K562 (cell line): ENCODE measurements around the gene ENPP6. TPM values are rescaled to one million over a fixed set of nuclear protein-coding genes. Genes with fewer than 3 reads are reported as not detected.

Source experiments
- CBX5 ChIP-seq: IDR thresholded peaks from 2 replicates; pipeline ENCODE4 v1.6.1; 2014; ENCODE audit warnings: low read depth, borderline replicate concordance
- E2F3 ChIP-seq: fragments of 250-450 bp; sonication (Bioruptor Pico); IDR thresholded peaks from 2 replicates; pipeline ENCODE4 v1.4.0; 2020; ENCODE audit warnings: mild to moderate bottlenecking
- EHMT2 ChIP-seq: fragments of 450-650 bp; IDR thresholded peaks from 2 replicates; pipeline ENCODE4 v1.6.1; 2018; ENCODE audit warnings: antibody characterized with exemption
- ETV1 ChIP-seq: fragments of 450-650 bp; conservative IDR thresholded peaks from 2 replicates; pipeline ENCODE4 v1.6.1; 2016; ENCODE audit warnings: missing genetic modification characterization, control low read depth, low read depth, missing compliant biosample characterization
- GATA2 ChIP-seq: sonication (generic); formaldehyde crosslinking; IDR thresholded peaks from 2 replicates; pipeline ENCODE4 v1.4.0; 2020; ENCODE audit warnings: mild to moderate bottlenecking, missing genetic modification reagents
- KAT7 ChIP-seq: sonication (generic); formaldehyde crosslinking; IDR thresholded peaks from 2 replicates; pipeline ENCODE4 v1.8.0; 2022; ENCODE audit warnings: missing genetic modification reagents, mild to moderate bottlenecking, borderline replicate concordance
- KHSRP ChIP-seq: fragments of 450-650 bp; IDR thresholded peaks from 2 replicates; pipeline ENCODE4 v1.6.1; 2017
- KLF10 ChIP-seq: fragments of 250-450 bp; sonication (Bioruptor Pico); IDR thresholded peaks from 2 replicates; pipeline ENCODE4 v1.6.1; 2021; ENCODE audit warnings: matching md5 sums
- NR4A1 ChIP-seq, 2 experiments: fragments of 250-450 bp in 1 of 2; fragments of 450-650 bp in 1 of 2; sonication (Bioruptor Pico) in 1 of 2; IDR thresholded peaks; 2 replicates each; pipeline versions ENCODE4 v1.4.0 to v1.6.1; 2016 to 2020; ENCODE audit warnings: mild to moderate bottlenecking in 2 of 2, missing compliant biosample characterization in 1 of 2, missing genetic modification characterization in 1 of 2, moderate library complexity in 1 of 2
- POLR2AphosphoS5 ChIP-seq: IDR thresholded peaks from 2 replicates; pipeline ENCODE4 v1.6.1; 2011; ENCODE audit warnings: mild to moderate bottlenecking, low read depth, low read length, moderate library complexity; ENCODE audit not compliant: control insufficient read depth, insufficient read depth
- POU5F1 ChIP-seq: fragments of 150-350 bp; IDR thresholded peaks from 2 replicates; pipeline ENCODE4 v1.6.1; 2014; ENCODE audit warnings: borderline replicate concordance, low read length, low read depth, mild to moderate bottlenecking; ENCODE audit not compliant: partially characterized antibody
- RBFOX2 ChIP-seq: fragments of 200-400 bp; formaldehyde crosslinking; IDR thresholded peaks from 2 replicates; pipeline ENCODE4 v1.6.1; 2017; ENCODE audit warnings: low read depth, mild to moderate bottlenecking, low read length, moderate library complexity
- SAP30 ChIP-seq: fragments of 200-600 bp; sonication (generic); IDR thresholded peaks from 2 replicates; pipeline ENCODE4 v1.6.1; 2012; ENCODE audit warnings: borderline replicate concordance, low read depth, mild to moderate bottlenecking, moderate library complexity, low read length, control low read depth, inconsistent platforms; ENCODE audit not compliant: insufficient read depth, poor library complexity, severe bottlenecking
- TBL1XR1 ChIP-seq, 2 experiments: IDR thresholded peaks; 2 replicates each; pipeline ENCODE4 v1.6.1; 2012; ENCODE audit warnings: improper control_type of control experiment in 2 of 2, low read length in 2 of 2, mild to moderate bottlenecking in 1 of 2
- THRAP3 ChIP-seq: fragments of 450-650 bp; IDR thresholded peaks from 2 replicates; pipeline ENCODE4 v1.6.1; 2016; ENCODE audit warnings: mild to moderate bottlenecking, inconsistent platforms, borderline replicate concordance
- TSC22D4 ChIP-seq: fragments of 450-650 bp; IDR thresholded peaks from 2 replicates; pipeline ENCODE4 v1.6.1; 2016; ENCODE audit warnings: missing genetic modification characterization, missing biosample characterization, control low read depth
- ZNF12 ChIP-seq: sonication (generic); formaldehyde crosslinking; IDR thresholded peaks from 2 replicates; pipeline ENCODE4 v1.4.0; 2020; ENCODE audit warnings: mild to moderate bottlenecking, missing genetic modification reagents
- ZNF707 ChIP-seq: fragments of 250-450 bp; sonication (Bioruptor Pico); conservative IDR thresholded peaks from 2 replicates; pipeline ENCODE4 v1.8.0; 2022; ENCODE audit warnings: inconsistent platforms, mild to moderate bottlenecking, moderate library complexity
- polyA plus RNA-seq, 8 experiments: library from polyadenylated mRNA; depleted of rRNA in 4 of 8; stranded (reverse) in 5 of 8; unstranded in 3 of 8; fragments of >200 nt; fragmentation: Nextera tagmentation in 2 of 8; fragmentation: Illumina TruSeq in 1 of 8; extraction: Ambion mirVana in 2 of 8; extraction: Trizol in 1 of 8; gene quantifications; 2 replicates each; pipeline versions ENCODE4 v1.2.1 to v1.2.3, GENCODE V29; 2011 to 2014; ENCODE audit warnings: inconsistent platforms in 1 of 8, missing spikeins in 1 of 8
- total RNA-seq, 7 experiments: library from RNA; depleted of rRNA in 6 of 7; stranded (reverse); fragments of >200 nt in 6 of 7; fragmentation: Illumina TruSeq in 2 of 7; extraction: Trizol in 2 of 7; gene quantifications; 2 replicates each; pipeline versions ENCODE4 v1.2.1 to v1.2.3, GENCODE V29; 2011 to 2021; ENCODE audit warnings: low replicate concordance in 1 of 7
- TF ChIP-seq, protein P1 (sequence below): fragments of 250-450 bp; sonication (Bioruptor Pico); IDR thresholded peaks from 2 replicates; pipeline ENCODE4 v1.4.0; 2020; ENCODE audit warnings: mild to moderate bottlenecking, moderate library complexity, borderline replicate concordance
- TF ChIP-seq, protein P2 (sequence below): fragments of 250-450 bp; sonication (Bioruptor Pico); IDR thresholded peaks from 2 replicates; pipeline ENCODE4 v1.9.0; 2021; ENCODE audit warnings: mild to moderate bottlenecking, inconsistent platforms
- TF ChIP-seq, protein P3 (sequence below): fragments of 250-450 bp; sonication (Bioruptor Pico); IDR thresholded peaks from 2 replicates; pipeline ENCODE4 v1.4.0; 2020; ENCODE audit warnings: mild to moderate bottlenecking
- TF ChIP-seq, protein P4 (sequence below): sonication (generic); formaldehyde crosslinking; IDR thresholded peaks from 2 replicates; pipeline ENCODE4 v1.9.0; 2022; ENCODE audit warnings: mild to moderate bottlenecking, missing genetic modification reagents

Gene ENPP6
- total and polyA plus RNA-seq, 9 of the 15 experiments (the other 6 are each of a cell fraction or from before 2014, with no cell fraction given) = 0.29 TPM; not detected in 8

DNA sequence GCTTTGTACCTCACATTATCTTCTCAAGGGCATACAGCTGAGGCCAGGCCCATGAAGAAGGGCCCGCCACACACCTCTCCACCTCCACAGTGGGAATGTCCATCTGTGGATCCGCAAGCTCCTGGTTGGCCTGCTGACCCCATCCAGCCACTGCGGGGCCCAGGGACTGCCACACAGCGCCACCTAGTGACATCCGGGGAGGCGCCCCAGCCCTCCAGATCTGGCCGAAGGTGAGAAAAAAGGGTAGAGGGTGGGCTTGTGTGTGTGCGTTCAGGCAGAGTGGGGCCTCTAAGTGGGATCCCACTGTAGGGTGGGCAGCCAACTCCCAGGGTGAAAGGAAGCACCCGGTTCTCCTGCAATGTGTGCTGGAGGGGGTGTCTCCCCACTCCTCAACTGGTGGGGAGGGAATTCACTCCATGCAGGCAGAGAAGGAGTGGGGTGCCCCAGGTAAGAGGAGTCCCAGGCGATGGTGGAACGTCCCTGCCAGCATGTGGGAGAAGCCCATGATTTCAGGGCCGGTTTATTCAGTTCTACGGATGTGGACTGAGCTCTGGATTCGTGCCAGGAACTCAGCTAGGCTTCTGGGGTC lies 117.3 kb downstream of the ENPP6 start (continued):
- TF ChIP-seq, protein P1, sequence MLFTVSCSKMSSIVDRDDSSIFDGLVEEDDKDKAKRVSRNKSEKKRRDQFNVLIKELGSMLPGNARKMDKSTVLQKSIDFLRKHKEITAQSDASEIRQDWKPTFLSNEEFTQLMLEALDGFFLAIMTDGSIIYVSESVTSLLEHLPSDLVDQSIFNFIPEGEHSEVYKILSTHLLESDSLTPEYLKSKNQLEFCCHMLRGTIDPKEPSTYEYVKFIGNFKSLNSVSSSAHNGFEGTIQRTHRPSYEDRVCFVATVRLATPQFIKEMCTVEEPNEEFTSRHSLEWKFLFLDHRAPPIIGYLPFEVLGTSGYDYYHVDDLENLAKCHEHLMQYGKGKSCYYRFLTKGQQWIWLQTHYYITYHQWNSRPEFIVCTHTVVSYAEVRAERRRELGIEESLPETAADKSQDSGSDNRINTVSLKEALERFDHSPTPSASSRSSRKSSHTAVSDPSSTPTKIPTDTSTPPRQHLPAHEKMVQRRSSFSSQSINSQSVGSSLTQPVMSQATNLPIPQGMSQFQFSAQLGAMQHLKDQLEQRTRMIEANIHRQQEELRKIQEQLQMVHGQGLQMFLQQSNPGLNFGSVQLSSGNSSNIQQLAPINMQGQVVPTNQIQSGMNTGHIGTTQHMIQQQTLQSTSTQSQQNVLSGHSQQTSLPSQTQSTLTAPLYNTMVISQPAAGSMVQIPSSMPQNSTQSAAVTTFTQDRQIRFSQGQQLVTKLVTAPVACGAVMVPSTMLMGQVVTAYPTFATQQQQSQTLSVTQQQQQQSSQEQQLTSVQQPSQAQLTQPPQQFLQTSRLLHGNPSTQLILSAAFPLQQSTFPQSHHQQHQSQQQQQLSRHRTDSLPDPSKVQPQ (CRISPR knock-in tag) = no peak
- TF ChIP-seq EHMT2 (no peak), TBL1XR1 (IDR thresholded peaks at IDR 0.05; ENCODE audit: low read length in 2 of 2) (no peak), TSC22D4 (tag) (no peak), ZNF707 (no peak), ETV1 (tag) (peak; percentile 76), KAT7 (CRISPR knock-in tag) (no peak), NR4A1 (CRISPR knock-in tag; IDR thresholded peaks at IDR 0.05) (no peak), NR4A1 (tag; IDR thresholded peaks at IDR 0.05) (no peak), POU5F1 (no peak), ZNF12 (CRISPR knock-in tag) (no peak), KLF10 (CRISPR knock-in tag) (no peak), THRAP3 (no peak), GATA2 (CRISPR knock-in tag) (no peak), KHSRP (no peak), POLR2AphosphoS5 (no peak), E2F3 (CRISPR knock-in tag) (no peak), CBX5 (no peak), RBFOX2 (no peak), SAP30 (no peak)
- TF ChIP-seq, protein P2, sequence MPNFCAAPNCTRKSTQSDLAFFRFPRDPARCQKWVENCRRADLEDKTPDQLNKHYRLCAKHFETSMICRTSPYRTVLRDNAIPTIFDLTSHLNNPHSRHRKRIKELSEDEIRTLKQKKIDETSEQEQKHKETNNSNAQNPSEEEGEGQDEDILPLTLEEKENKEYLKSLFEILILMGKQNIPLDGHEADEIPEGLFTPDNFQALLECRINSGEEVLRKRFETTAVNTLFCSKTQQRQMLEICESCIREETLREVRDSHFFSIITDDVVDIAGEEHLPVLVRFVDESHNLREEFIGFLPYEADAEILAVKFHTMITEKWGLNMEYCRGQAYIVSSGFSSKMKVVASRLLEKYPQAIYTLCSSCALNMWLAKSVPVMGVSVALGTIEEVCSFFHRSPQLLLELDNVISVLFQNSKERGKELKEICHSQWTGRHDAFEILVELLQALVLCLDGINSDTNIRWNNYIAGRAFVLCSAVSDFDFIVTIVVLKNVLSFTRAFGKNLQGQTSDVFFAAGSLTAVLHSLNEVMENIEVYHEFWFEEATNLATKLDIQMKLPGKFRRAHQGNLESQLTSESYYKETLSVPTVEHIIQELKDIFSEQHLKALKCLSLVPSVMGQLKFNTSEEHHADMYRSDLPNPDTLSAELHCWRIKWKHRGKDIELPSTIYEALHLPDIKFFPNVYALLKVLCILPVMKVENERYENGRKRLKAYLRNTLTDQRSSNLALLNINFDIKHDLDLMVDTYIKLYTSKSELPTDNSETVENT (CRISPR knock-in tag) = no peak
- TF ChIP-seq, protein P3, sequence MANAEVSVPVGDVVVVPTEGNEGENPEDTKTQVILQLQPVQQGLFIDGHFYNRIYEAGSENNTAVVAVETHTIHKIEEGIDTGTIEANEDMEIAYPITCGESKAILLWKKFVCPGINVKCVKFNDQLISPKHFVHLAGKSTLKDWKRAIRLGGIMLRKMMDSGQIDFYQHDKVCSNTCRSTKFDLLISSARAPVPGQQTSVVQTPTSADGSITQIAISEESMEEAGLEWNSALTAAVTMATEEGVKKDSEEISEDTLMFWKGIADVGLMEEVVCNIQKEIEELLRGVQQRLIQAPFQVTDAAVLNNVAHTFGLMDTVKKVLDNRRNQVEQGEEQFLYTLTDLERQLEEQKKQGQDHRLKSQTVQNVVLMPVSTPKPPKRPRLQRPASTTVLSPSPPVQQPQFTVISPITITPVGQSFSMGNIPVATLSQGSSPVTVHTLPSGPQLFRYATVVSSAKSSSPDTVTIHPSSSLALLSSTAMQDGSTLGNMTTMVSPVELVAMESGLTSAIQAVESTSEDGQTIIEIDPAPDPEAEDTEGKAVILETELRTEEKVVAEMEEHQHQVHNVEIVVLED = no peak
- TF ChIP-seq, protein P4, sequence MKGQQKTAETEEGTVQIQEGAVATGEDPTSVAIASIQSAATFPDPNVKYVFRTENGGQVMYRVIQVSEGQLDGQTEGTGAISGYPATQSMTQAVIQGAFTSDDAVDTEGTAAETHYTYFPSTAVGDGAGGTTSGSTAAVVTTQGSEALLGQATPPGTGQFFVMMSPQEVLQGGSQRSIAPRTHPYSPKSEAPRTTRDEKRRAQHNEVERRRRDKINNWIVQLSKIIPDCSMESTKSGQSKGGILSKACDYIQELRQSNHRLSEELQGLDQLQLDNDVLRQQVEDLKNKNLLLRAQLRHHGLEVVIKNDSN (CRISPR knock-in tag) = no peak
